H1 (cell line): ENCODE measurements around the gene GNG14.

Source experiments
- CHD2 ChIP-seq: IDR thresholded peaks from 2 replicates; pipeline ENCODE4 v1.6.1; 2012; ENCODE audit warnings: low read length, improper control_type of control experiment
- CREB1 ChIP-seq: IDR thresholded peaks from 2 replicates; pipeline ENCODE4 v1.6.1; 2012; ENCODE audit warnings: inconsistent platforms
- POLR2A ChIP-seq, 2 experiments: IDR thresholded peaks; 1 replicate in 1 of 2; 2 replicates in 1 of 2; pipeline ENCODE4 v1.6.1; 2011; ENCODE audit warnings: low read depth in 2 of 2, low read length in 2 of 2, mild to moderate bottlenecking in 2 of 2; ENCODE audit errors: control extremely low read depth in 1 of 2
- RFX5 ChIP-seq: IDR thresholded peaks from 2 replicates; pipeline ENCODE4 v1.6.1; 2011; ENCODE audit warnings: low read depth, low read length, improper control_type of control experiment, borderline replicate concordance
- RXRA ChIP-seq: IDR thresholded peaks from 2 replicates; pipeline ENCODE4 v1.6.1; 2011; ENCODE audit warnings: low read depth, mild to moderate bottlenecking, low read length, moderate library complexity; ENCODE audit not compliant: insufficient read depth
- SIRT6 ChIP-seq: IDR thresholded peaks from one replicate; pipeline ENCODE4 v1.7.1; 2012; ENCODE audit warnings: low read length, inconsistent platforms
- TF ChIP-seq, protein P1 (sequence below), 3 experiments: IDR thresholded peaks; 1 replicate in 2 of 3; 2 replicates in 1 of 3; pipeline versions ENCODE4 v1.5.1 to v1.6.1; 2011; ENCODE audit warnings: low read length in 3 of 3, mild to moderate bottlenecking in 3 of 3, inconsistent platforms in 2 of 3, low read depth in 1 of 3, moderate library complexity in 1 of 3; ENCODE audit not compliant: insufficient read depth in 1 of 3; ENCODE audit errors: control extremely low read depth in 1 of 3
- TF ChIP-seq, protein P2 (sequence below): IDR thresholded peaks from 2 replicates; pipeline ENCODE4 v1.6.1; 2012; ENCODE audit warnings: low read length, inconsistent platforms

DNA sequence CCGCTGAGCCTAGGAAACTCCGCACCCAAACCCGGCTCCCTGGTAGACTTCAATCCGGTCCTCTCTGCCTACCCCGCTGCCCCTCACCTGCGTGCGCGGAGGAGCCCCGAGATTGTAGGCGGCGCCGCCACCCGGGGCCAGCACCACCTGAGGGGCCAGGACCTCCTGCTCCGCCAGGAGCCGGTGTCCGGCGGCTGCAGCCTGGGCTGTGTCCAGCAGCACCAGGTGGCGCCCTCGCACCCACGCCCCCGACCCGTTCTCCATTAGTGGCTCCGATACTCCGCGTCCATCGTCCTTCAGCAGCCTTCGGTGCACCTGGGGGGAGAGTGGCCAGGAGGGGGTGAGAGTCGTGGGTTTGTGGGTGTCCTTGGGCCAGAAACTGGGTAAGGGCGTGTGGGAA lies 39.7 kb upstream of the GNG14 start:
- no peak for TF ChIP-seq RXRA
- no peak for TF ChIP-seq CREB1
- TF ChIP-seq, protein P1, sequence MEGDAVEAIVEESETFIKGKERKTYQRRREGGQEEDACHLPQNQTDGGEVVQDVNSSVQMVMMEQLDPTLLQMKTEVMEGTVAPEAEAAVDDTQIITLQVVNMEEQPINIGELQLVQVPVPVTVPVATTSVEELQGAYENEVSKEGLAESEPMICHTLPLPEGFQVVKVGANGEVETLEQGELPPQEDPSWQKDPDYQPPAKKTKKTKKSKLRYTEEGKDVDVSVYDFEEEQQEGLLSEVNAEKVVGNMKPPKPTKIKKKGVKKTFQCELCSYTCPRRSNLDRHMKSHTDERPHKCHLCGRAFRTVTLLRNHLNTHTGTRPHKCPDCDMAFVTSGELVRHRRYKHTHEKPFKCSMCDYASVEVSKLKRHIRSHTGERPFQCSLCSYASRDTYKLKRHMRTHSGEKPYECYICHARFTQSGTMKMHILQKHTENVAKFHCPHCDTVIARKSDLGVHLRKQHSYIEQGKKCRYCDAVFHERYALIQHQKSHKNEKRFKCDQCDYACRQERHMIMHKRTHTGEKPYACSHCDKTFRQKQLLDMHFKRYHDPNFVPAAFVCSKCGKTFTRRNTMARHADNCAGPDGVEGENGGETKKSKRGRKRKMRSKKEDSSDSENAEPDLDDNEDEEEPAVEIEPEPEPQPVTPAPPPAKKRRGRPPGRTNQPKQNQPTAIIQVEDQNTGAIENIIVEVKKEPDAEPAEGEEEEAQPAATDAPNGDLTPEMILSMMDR (IDR thresholded peaks at IDR 0.05; ENCODE audit: control extremely low read depth in 1 of 3, insufficient read depth in 1 of 3, low read depth in 1 of 3, low read length in 3 of 3): peak; percentile 48 to 64 (median 54)
- no peak for TF ChIP-seq POLR2A (IDR thresholded peaks at IDR 0.05; ENCODE audit: control extremely low read depth in 1 of 2, low read depth in 2 of 2, low read length in 2 of 2)
- TF ChIP-seq, protein P2, sequence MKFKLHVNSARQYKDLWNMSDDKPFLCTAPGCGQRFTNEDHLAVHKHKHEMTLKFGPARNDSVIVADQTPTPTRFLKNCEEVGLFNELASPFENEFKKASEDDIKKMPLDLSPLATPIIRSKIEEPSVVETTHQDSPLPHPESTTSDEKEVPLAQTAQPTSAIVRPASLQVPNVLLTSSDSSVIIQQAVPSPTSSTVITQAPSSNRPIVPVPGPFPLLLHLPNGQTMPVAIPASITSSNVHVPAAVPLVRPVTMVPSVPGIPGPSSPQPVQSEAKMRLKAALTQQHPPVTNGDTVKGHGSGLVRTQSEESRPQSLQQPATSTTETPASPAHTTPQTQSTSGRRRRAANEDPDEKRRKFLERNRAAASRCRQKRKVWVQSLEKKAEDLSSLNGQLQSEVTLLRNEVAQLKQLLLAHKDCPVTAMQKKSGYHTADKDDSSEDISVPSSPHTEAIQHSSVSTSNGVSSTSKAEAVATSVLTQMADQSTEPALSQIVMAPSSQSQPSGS: no peak
- no peak for TF ChIP-seq CHD2
- no peak for TF ChIP-seq SIRT6
- no peak for TF ChIP-seq RFX5
